ENCODE measurements around the gene STEAP3.

The STEAP3 gene

GRCh38 chr2:119249311-119249710, 25.7 kb downstream of the STEAP3 start:
- DNase-seq, result no peak

- no peak for DNase-seq
Measured at GRCh38 chr2:119249855-119250717, 26.5 kb downstream of the STEAP3 start.

GRCh38 chr2:119250718-119251290, 27.2 kb downstream of the STEAP3 start:
- no peak for DNase-seq

DNA sequence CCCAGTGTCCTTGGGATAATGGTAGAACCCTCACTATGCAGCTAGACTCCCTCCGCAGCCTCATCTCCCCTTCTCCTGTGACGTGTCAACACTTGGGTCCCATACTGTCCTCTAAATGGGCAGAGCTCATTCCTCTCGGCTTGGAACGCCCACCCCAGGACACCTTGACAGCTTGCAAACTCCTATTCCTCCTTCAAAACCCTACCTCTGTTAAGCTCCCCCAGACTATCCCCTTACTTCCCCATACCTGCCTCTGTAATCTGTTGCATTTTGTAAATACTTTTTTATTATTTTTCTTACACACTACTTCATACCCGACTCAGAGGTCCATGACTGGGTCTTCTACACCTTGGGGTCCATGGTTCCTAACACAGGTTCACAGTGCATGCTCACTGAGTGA, 28.0 kb downstream of the STEAP3 start:
- no peak for DNase-seq

DNA sequence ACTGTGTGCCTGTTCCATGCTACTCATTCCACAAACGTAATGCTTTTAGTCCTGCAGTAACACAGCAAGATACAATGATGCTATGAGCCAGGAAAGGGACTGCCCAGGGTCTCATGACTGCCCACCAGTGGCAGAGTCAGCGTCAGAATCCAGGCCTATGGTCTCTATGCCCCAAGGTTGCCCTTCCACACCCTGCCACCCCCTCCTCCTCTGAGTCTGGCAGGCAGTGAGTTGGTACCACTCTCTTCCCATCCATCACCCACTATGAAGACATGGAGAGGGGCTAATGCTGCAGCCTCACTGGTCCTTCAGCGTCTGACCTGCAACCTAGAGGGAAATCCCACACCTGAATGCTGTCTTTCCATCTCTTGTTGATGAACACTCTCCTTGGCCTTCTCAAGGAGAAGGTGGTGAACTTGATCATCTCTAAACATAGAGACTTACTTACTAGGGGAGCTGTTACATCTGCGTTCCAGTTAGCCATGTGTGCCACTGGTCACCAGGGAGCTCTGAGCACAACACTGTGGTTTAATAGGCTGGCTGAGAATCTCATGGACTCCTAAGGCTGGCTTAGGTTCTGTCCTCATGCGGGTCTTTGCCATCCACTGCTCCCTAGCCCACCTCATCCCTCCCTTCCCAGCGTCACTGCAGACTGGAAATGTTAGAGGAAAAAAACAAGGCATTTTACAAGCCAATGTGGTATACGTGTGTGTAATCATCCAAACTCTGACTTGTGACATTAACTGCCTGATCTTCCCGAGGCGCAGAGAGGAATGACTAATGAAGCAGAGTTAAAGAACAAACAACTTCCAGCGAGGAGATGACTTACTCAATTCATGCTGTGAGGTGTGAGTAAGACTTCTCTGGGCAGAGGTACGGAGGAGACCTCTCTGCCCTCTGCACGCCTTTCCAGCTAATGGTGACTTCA, 28.8 kb downstream of the STEAP3 start:
- no peak for DNase-seq

DNA sequence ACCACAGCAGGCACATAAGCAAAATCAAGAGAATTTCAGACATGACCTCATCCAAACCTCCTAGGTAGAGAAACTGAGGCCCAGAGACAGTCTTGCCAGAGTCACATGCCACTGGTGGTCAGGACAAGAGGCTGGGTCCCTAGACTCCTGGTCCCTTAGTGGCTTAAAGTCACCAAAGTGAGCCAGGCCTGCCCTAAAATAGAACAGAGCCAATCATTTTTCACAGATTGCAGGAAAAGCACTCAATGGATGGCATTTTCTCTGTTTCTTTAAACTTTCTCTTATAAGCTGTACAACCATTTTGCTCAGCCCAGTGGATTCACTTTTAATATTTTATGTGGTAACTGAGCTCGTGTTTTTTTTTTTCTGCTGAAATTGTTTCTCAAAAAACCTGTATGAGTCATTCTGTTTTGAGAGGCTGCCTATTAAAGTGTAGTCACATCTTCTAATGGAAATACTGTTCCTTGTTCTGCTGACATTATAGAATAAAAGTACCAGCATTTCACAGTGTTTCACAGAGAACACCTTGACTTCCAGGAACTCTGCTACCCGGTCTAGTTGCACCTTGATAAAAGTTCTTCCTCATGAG, 29.6 kb downstream of the STEAP3 start:
- DNase-seq, result no peak

DNA sequence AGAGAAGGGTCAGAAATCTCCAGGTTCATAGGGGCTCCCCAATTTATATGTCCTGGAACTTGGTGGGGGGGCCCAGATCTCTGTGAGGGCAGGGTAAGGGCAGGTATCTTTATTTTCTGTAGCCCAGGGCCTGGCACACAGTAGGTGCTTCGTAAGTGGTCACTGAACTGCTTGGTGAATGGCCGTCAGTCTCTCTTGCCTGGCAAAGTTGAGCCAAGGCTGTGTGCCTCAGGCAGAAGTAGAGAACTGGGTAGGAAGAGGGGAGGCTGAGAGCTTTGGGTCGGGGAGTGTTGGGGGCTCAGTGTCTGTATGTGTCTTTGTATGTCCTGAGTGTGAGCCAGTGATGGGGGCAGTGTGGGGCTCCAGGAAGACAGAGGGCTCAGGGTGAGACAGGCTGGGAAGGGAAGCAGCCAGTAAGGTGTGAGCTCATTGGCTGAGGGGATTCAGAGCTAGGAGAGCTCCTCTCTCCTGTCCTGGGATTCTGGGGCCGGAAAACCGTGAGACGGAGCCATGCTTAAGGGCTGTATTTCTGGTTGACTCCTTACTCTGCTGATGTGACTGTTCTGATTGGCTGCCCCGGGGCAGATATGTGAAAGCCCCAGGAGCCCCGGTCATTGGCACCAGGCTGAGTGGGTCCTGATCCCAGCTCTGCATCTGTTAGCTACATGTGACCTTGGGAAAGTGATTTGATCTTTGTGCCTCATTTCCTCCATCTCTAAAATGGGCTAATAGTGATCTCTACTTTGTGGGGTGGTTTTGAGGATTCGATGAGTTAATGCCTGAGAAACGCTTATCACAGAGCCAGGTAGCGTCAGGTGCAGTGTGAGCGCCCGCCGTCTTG, 30.3 kb downstream of the STEAP3 start:
- no peak for DNase-seq

DNA sequence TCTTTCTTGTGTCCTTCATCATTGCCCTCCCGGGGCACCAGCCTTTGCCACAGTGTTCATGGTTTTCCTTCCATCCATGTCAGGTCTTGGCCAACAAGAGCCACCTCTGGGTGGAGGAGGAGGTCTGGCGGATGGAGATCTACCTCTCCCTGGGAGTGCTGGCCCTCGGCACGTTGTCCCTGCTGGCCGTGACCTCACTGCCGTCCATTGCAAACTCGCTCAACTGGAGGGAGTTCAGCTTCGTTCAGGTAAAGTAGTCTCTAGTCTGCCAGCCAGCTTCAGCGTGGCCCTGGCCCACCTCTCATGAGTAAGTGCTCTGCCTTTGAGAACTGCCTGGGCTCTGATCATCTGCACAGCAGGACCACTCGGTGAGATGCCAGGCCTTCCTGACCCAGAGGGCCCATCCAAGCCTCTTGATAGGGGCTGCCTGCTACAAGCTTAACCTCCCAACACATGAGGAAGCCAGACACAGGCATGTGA, 31.0 kb downstream of the STEAP3 start:
- no peak for DNase-seq

GRCh38 chr2:119255760-119256581, 32.3 kb downstream of the STEAP3 start:
- DNase-seq, result no peak

GRCh38 chr2:119256582-119256921, 32.9 kb downstream of the STEAP3 start:
- DNase-seq, result no peak

DNA sequence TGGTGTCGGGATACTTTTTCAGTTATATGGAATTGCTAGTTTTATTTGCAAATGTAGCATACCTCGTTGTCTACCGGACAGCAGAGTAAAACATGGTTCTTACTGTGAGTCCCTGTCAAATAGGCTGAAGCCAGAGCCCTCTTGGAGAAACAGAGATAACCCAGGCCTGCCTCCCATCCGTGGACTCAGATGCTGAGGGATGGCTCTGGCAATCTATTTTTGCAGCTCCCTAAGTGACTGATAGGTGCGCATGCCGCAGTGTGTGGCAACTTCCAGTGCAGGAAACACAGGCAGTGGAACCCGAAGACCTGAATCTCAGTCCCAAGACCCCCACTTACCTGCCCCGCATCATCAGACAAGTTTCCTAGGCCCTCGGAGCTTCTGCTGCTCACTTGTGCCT, 33.6 kb downstream of the STEAP3 start:
- no peak for DNase-seq

GRCh38 chr2:119259296-119259860, 35.7 kb downstream of the STEAP3 start:
- DNase-seq, result no peak

GRCh38 chr2:119260646-119261492, 37.2 kb downstream of the STEAP3 start:
- DNase-seq, result no peak

DNA sequence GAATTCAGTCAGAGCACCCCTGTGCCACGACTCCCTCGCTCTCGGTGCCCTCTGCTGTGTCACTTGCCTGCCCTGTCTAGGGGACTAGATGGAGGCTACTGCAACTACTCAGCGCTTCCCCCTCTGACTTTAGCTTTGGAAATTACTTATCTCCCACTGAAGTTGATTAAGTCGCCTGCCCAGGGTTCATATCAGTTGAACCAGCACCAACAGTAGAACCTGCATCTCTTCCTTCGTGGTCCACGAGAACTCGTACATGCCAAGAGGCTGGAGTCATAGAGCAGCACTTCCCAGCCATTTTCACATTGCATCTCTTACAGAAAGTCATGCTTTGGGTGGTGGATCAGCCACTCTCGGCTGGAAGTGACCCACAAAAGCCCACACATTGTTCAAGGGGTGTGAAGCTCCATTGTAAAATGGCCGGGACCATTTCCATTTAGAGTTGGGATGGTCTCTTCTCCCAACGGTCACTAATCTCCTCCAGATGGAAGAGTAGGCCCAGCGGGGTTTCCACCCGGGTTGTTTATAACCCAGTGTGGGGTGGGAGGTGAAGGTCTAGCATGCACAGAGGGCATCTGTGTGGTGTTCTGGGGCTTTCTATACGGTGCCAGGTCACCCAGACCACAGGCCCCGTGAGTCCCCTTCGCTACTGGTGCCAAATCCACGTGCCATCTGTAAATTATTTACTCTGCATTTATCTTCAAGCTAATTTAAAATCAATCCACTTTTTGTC, 38.0 kb downstream of the STEAP3 start:
- no peak for DNase-seq

DNA sequence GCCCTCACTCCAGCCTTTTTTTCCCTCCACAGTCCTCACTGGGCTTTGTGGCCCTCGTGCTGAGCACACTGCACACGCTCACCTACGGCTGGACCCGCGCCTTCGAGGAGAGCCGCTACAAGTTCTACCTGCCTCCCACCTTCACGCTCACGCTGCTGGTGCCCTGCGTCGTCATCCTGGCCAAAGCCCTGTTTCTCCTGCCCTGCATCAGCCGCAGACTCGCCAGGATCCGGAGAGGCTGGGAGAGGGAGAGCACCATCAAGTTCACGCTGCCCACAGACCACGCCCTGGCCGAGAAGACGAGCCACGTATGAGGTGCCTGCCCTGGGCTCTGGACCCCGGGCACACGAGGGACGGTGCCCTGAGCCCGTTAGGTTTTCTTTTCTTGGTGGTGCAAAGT, 39.4 kb downstream of the STEAP3 start:
- no peak for DNase-seq

DNA sequence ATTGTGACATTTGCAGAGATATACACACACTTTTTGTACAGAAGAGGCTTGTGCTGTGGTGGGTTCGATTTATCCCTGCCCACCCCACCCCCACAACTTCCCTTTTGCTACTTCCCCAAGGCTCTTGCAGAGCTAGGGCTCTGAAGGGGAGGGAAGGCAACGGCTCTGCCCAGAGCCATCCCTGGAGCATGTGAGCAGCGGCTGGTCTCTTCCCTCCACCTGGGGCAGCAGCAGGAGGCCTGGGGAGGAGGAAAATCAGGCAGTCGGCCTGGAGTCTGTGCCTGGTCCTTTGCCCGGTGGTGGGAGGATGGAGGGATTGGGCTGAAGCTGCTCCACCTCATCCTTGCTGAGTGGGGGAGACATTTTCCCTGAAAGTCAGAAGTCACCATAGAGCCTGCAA, 40.0 kb downstream of the STEAP3 start:
- DNase-seq, result no peak

GRCh38 chr2:119264781-119265692, 41.4 kb downstream of the STEAP3 start:
- DNase-seq, result peak in 1 of 2 experiments; percentile 8

GRCh38 chr2:119265693-119266066, 42.0 kb downstream of the STEAP3 start:
- DNase-seq, result no peak

Data from stimulated activated CD4-positive, alpha-beta T cell treated with anti-CD3 and anti-CD28 coated beads, Interleukin-4, amount 100 ng/mL, for 4 hours (primary cell).